A549 (cell line): ENCODE measurements around the gene EXOSC5.

ENCODE experiments used
- BHLHE40 ChIP-seq: IDR thresholded peaks from 2 replicates; pipeline ENCODE4 v1.6.1; 2012; ENCODE audit warnings: low read depth, low read length, inconsistent platforms
- CEBPB ChIP-seq, 2 experiments: fragments of >200 bp in 1 of 2; sonication (Bioruptor Twin) in 1 of 2; formaldehyde crosslinking in 1 of 2; IDR thresholded peaks; 2 replicates each; pipeline ENCODE4 v1.6.1; 2012 to 2016
- CHD2 ChIP-seq: fragments of 150-350 bp; IDR thresholded peaks from 2 replicates; pipeline ENCODE4 v1.6.1; 2014; ENCODE audit warnings: low read length; ENCODE audit not compliant: partially characterized antibody
- CTCF ChIP-seq: fragments of >200 bp; sonication (Bioruptor Twin); formaldehyde crosslinking; IDR thresholded peaks from 3 replicates; pipeline ENCODE4 v1.5.1; 2016
- ELK1 ChIP-seq: fragments of 150-350 bp; IDR thresholded peaks from 2 replicates; pipeline ENCODE4 v1.6.1; 2014; ENCODE audit warnings: low read depth, mild to moderate bottlenecking, low read length
- JUN ChIP-seq, 2 experiments: fragments of >200 bp; sonication (Bioruptor Twin); formaldehyde crosslinking; IDR thresholded peaks; 2 replicates in 1 of 2; 3 replicates in 1 of 2; pipeline ENCODE4 v1.6.1; 2016 to 2017
- JUNB ChIP-seq: fragments of >200 bp; sonication (Bioruptor Twin); formaldehyde crosslinking; IDR thresholded peaks from 2 replicates; pipeline ENCODE4 v1.6.1; 2016
- MAX ChIP-seq: IDR thresholded peaks from 2 replicates; pipeline ENCODE4 v1.6.1; 2012
- PHF8 ChIP-seq: fragments of 200-600 bp; sonication (generic); IDR thresholded peaks from 2 replicates; pipeline ENCODE4 v1.6.1; 2016; ENCODE audit warnings: low read depth, mild to moderate bottlenecking, antibody characterized with exemption, moderate library complexity, borderline replicate concordance
- RNF2 ChIP-seq: fragments of 200-600 bp; sonication (generic); IDR thresholded peaks from 2 replicates; pipeline ENCODE4 v1.6.1; 2016; ENCODE audit warnings: low read depth, mild to moderate bottlenecking, antibody characterized with exemption, moderate library complexity, borderline replicate concordance

GRCh38 chr19:41398598-41398997 is 1.4 kb upstream of the EXOSC5 start:
- TF ChIP-seq CTCF: no peak
- no peak for TF ChIP-seq PHF8
- no peak for TF ChIP-seq BHLHE40
- no peak for TF ChIP-seq CHD2
- no peak for TF ChIP-seq CEBPB (IDR thresholded peaks at IDR 0.05)
- TF ChIP-seq MAX: no peak
- no peak for TF ChIP-seq JUNB
- TF ChIP-seq JUN (IDR thresholded peaks at IDR 0.05): no peak
- TF ChIP-seq ELK1: no peak
- no peak for TF ChIP-seq RNF2
